ENCODE results near the gene DTX2. TPM values are rescaled to one million over a fixed set of nuclear protein-coding genes. Genes with fewer than 3 reads are reported as not detected.
"Not testable (repeated sequence)": the region's sequence is repeated elsewhere in the genome, so short reads cannot be mapped to it uniquely, and the experiment has no call there.

The DTX2 gene
- total and polyA plus RNA-seq, 9 donors, result 5.2 to 11.3 (median 8.0) TPM

DNA sequence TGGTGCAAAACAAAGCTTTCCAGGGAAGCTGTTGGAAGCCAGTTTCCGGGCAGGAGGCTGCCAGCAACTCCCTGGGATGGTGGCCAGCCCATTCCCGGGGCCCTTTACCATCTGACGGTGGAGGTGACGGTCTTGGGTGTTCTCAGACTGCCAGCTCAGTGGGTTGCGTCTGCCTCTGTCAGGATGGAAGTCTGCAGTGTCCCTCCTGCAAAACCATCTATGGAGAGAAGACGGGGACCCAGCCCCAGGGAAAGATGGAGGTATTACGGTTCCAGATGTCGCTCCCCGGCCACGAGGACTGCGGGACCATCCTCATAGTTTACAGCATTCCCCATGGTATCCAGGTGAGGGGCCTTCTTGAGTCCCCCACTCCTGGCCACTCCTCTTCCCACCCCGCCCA is 41.7 kb downstream of the DTX2 start:
- H3K36me3 ChIP-seq (ENCODE audit: control insufficient read depth, insufficient read depth, low read length), result peaks cover 21% of the 10 kb centered on the region
- not testable (repeated sequence) for H3K27ac ChIP-seq (ENCODE audit: low read length); H3K27me3 ChIP-seq (ENCODE audit: control insufficient read depth, insufficient read depth, low read length); H3K9me3 ChIP-seq (replicated peaks; ENCODE audit: control insufficient read depth, low read depth, low read length); H3K4me3 ChIP-seq (ENCODE audit: low read length); H3K4me1 ChIP-seq (ENCODE audit: control insufficient read depth, insufficient read depth, low read length); DNase-seq
- no CpG with 5 or more reads among the region's 12 CpGs for WGBS (ENCODE audit: insufficient coverage)

DNA sequence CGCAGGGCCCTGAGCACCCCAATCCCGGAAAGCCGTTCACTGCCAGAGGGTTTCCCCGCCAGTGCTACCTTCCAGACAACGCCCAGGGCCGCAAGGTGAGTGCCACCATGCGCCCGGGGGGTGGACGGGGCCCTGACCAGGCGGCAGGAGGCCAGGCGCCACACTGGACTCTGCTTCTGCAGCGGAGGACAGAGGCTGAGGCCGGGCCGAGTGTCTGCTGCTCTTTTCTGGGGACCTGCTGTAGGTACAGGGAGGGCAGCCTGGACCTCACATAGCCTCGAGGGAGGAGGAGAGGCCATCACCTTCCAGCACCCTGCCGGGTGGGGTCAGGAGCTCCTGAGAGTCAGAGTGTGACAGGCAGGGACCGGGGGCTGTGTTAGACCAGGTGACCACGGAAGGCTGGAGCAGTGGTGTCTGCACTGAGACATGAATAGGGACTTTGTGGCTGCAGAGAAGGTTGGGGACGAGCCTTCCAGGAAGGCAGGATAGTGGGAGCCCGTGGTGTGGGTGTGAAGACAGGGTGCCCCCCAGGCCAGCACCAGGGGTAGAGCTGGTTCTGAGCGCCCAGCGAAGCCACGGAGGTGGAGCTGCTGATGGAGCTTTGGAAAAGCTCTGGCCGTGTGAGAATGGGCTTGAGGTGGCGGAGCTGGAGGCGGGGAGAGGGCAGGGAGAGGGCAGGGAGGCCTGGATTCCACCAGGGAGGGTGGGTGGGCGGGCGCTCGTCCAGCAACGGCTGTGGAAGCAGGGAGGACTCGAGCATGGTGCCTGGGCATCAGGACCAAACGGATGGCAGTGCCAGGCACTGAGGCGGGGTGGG is 43.0 kb downstream of the DTX2 start:
- peaks cover 21% of the 10 kb centered on the region for H3K36me3 ChIP-seq (ENCODE audit: control insufficient read depth, insufficient read depth, low read length)
- H3K4me3 ChIP-seq (ENCODE audit: low read length); H3K27ac ChIP-seq (ENCODE audit: low read length); H3K9me3 ChIP-seq (replicated peaks; ENCODE audit: control insufficient read depth, low read depth, low read length); H3K4me1 ChIP-seq (ENCODE audit: control insufficient read depth, insufficient read depth, low read length); H3K27me3 ChIP-seq (ENCODE audit: control insufficient read depth, insufficient read depth, low read length); DNase-seq: not testable (repeated sequence)
- 81% methylated on average over 13 of the region's 33 CpGs for WGBS (ENCODE audit: insufficient coverage)

DNA sequence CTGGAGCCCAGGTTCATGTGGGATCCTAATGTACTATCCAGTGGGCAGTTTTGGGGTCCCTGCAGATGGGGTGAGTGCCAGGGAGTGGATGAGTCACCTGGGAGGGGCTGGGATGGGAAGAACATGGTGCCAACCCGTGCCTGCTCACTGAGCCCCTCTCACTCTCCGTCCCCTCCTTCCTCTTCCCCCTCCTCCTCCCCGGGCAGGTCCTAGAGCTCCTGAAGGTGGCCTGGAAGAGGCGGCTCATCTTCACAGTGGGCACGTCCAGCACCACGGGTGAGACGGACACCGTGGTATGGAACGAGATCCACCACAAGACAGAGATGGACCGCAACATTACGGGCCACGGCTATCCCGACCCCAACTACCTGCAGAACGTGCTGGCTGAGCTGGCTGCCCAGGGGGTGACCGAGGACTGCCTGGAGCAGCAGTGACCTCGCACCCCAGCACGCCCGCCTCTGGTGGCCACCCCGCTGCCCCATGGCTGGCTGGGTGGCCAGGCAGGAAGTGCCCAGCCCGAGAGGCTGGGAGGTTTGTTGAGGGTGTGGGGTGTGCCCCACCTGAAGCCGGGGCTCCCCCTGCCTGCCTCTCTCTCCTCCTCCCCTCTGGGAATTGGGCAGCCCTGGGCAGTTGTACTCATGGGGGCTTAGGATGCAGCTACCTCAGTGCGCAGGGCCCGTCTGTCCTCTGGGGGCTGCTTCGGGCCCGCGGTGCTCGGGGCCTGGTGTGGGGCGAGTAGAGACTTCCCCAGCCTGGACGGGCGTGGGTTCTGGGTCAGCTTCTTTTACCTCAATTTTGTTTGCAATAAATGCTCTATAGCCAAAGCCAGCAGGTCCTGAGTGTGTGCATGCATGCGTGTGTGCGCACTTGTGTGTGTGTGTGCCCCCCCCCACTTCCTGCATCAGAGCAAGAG is 43.9 kb downstream of the DTX2 start:
- WGBS (ENCODE audit: insufficient coverage), result 91% methylated on average over 22 of the region's 32 CpGs

DNA sequence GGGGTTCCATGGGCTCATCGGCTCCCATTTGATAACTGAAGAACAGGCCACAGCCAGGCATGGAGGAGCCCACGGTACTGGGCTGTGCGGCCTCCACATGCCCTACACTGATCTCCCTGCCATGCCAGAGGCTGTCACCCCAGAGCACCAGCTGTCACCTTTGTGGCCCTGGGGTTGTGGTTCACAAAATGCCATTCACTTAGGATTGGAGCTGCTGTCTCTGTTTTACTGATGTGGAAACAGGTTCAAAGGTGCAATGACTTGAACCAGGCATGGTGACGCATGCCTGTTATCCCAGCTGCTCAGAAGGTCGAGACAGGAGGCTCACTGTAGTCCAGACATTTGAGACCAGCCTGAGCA is 44.6 kb downstream of the DTX2 start:
- no peak for DNase-seq
- 53% methylated on average over 3 of the region's 5 CpGs for WGBS (ENCODE audit: insufficient coverage)
- Histone ChIP-seq H3K36me3 (ENCODE audit: control insufficient read depth, insufficient read depth, low read length) (peaks cover 21% of the 10 kb centered on the region), H3K4me1 (ENCODE audit: control insufficient read depth, insufficient read depth, low read length) (peaks cover 9% of the 10 kb centered on the region), H3K27ac (ENCODE audit: low read length) (no peak overlapping the region), H3K4me3 (ENCODE audit: low read length) (no peak overlapping the region), H3K9me3 (replicated peaks; ENCODE audit: control insufficient read depth, low read depth, low read length) (no peaks in the 10 kb centered on the region), H3K27me3 (ENCODE audit: control insufficient read depth, insufficient read depth, low read length) (no peaks in the 10 kb centered on the region)

More for the DNA sequence above, 43.9 kb downstream of the DTX2 start:
- H3K27me3 ChIP-seq (ENCODE audit: control insufficient read depth, insufficient read depth, low read length), result no peaks in the 10 kb centered on the region
- no peak overlapping the region for H3K4me3 ChIP-seq (ENCODE audit: low read length)
- peaks cover 21% of the 10 kb centered on the region for H3K36me3 ChIP-seq (ENCODE audit: control insufficient read depth, insufficient read depth, low read length)
- peaks cover 7% of the 10 kb centered on the region for H3K4me1 ChIP-seq (ENCODE audit: control insufficient read depth, insufficient read depth, low read length)
- H3K9me3 ChIP-seq (replicated peaks; ENCODE audit: control insufficient read depth, low read depth, low read length), result no peaks in the 10 kb centered on the region
- H3K27ac ChIP-seq (ENCODE audit: low read length), result no peak overlapping the region
- no peak for DNase-seq

DNA sequence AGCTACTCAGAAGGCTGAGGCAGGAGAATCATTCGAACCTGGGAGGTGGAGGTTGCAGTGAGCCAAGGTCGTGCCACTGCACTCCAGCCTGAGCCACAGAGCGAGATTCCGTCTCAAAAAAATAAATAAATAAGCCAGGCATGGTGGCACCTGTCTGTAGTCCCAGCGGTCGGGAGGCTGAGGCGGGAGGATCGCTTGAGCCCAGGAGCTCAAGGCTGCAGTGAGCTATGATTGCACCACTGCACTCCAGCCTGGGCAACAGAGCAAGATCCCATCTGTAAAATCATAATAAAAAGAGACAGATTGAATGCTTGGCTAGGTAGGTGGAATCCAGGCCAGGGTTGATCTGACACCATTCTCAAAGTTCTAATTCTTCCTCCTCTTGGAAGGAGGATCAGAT is 45.1 kb downstream of the DTX2 start:
- WGBS (ENCODE audit: insufficient coverage), result 92% methylated on average over 8 of the region's 8 CpGs
- not testable (repeated sequence) for H3K9me3 ChIP-seq (replicated peaks; ENCODE audit: control insufficient read depth, low read depth, low read length); H3K4me1 ChIP-seq (ENCODE audit: control insufficient read depth, insufficient read depth, low read length); DNase-seq; H3K27ac ChIP-seq (ENCODE audit: low read length); H3K27me3 ChIP-seq (ENCODE audit: control insufficient read depth, insufficient read depth, low read length); H3K4me3 ChIP-seq (ENCODE audit: low read length)
- peaks cover 21% of the 10 kb centered on the region for H3K36me3 ChIP-seq (ENCODE audit: control insufficient read depth, insufficient read depth, low read length)

DNA sequence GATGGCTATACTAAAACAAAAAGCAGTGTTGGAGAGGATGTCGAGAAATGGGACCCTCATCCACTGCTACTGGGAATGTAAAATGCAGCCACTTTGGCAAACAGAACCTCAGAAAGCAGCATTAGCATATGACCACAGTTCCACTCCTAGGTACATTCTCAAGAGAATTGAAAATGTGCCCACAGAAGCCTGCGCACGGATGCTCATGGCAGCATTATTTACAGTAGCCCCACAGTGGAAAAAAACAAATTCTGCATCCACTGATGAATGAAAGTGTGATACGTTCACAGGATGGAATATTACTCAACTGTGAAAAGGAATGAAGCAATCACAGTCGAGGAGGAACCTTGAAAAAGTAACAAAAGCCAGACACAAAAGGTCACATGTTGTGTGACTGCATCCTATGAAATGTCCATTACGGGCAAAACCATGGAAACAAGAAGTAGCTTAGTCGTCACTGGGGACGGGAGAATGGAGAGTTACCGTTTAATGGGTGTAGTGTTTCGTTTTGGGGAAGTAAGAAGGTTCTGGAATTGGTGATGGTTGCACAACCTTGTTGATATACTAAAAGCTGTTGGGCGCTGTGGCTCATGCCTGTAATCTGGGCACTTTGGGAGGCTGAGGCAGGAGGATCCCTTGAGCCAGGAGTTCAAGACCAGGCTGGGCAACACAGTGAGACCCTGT is 46.4 kb downstream of the DTX2 start:
- no peak for DNase-seq
- H3K27me3 ChIP-seq (ENCODE audit: control insufficient read depth, insufficient read depth, low read length), result no peaks in the 10 kb centered on the region
- H3K36me3 ChIP-seq (ENCODE audit: control insufficient read depth, insufficient read depth, low read length), result peaks cover 18% of the 10 kb centered on the region
- no peaks in the 10 kb centered on the region for H3K9me3 ChIP-seq (replicated peaks; ENCODE audit: control insufficient read depth, low read depth, low read length)
- no peak overlapping the region for H3K4me3 ChIP-seq (ENCODE audit: low read length)
- H3K27ac ChIP-seq (ENCODE audit: low read length), result no peak overlapping the region
- WGBS (ENCODE audit: insufficient coverage), result 79% methylated on average over 8 of the region's 11 CpGs
- H3K4me1 ChIP-seq (ENCODE audit: control insufficient read depth, insufficient read depth, low read length), result peaks cover 10% of the 10 kb centered on the region

DNA sequence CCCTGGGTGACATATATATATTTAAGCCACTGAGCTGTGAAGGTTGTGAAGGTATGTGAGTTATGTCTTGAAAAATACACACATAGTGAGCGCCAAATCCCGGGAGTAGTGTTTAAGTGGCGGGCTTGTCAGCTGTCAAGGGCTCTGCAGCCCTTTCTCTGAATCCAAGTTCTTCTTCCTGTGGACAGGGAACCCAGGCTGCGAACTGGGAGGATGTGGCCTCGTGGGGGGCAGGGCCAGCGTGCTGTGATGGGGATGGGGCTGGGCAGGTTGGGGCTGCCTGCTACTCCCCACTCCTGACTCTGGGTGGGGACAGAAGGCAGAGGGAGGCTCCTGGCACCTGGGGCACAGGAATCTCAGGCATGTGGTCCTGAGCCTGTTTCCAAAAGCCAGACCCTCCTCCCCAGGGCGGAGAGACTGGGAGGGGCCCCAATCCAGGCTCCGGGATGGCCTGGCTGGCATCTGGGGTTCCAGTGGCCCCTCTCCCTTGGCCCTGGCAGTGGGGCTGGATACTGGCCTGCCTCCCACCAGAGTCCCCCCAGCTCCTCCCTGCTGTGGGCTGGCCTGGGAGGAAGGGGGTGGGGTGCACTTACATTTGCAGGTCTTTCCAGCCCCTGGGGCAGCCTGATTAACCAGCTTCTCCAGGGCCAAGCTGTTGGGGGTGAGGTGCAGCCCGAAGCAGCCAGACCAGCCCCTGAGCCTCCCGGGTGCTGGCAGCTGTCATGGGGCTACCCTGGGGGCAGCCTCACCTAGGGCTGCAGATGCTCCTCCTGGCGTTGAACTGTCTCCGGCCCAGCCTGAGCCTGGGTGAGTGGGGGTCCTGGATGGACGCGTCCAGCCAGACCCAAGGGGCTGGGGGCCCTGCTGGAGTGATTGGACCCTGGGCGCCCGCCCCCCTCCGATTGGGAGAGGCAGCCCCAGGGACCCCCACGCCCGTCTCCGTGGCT is 48.7 kb downstream of the DTX2 start, which contains the start of gene UPK3B:
UPK3B (plus strand) TSS at position 622 of the 947 bp plus-strand sequence; CDS start at position 723, 101 bp downstream.
- H3K36me3 ChIP-seq (ENCODE audit: control insufficient read depth, insufficient read depth, low read length), result peaks cover 13% of the 10 kb centered on the region
- no peaks in the 10 kb centered on the region for H3K9me3 ChIP-seq (replicated peaks; ENCODE audit: control insufficient read depth, low read depth, low read length)
- H3K4me1 ChIP-seq (ENCODE audit: control insufficient read depth, insufficient read depth, low read length), result peaks cover 11% of the 10 kb centered on the region
- DNase-seq, result no peak
- H3K27me3 ChIP-seq (ENCODE audit: control insufficient read depth, insufficient read depth, low read length), result no peaks in the 10 kb centered on the region
- 34% methylated on average over 7 of the region's 20 CpGs for WGBS (ENCODE audit: insufficient coverage)
- H3K27ac ChIP-seq (ENCODE audit: low read length), result no peak within 1 kb of the TSS
- H3K4me3 ChIP-seq (ENCODE audit: low read length), result no peak within 1 kb of the TSS

DNA sequence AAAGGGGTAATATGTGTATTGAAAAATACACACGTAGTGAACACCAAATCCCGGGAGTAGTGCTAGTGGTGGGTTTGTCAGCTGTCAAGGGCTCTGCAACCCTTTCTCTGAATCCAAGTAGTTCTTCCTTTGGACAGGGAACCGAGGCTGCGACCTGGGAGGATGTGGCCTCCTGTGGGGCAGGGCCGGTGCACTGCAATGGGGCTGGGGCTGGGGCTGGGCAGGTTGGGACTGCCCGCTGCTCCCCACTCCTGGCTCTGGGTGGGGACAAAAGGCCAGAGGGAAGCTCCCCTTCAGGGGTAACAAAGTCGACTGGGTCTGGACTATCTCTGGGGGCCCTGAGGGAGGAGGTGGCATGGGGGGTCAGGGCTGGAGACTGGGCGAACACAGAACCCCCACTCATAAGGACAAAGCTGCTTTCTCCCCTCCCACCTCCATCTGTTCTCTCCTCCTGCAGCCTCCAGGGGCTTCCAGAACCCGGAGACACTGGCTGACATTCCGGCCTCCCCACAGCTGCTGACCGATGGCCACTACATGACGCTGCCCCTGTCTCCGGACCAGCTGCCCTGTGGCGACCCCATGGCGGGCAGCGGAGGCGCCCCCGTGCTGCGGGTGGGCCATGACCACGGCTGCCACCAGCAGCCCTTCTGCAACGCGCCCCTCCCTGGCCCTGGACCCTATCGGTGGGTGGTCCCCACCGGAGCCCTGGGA is 49.8 kb downstream of the DTX2 start:
- not testable (repeated sequence) for H3K9me3 ChIP-seq (replicated peaks; ENCODE audit: control insufficient read depth, low read depth, low read length); H3K4me3 ChIP-seq (ENCODE audit: low read length); H3K27ac ChIP-seq (ENCODE audit: low read length); DNase-seq; H3K36me3 ChIP-seq (ENCODE audit: control insufficient read depth, insufficient read depth, low read length); H3K27me3 ChIP-seq (ENCODE audit: control insufficient read depth, insufficient read depth, low read length)
- no CpG with 5 or more reads among the region's 24 CpGs for WGBS (ENCODE audit: insufficient coverage)
- H3K4me1 ChIP-seq (ENCODE audit: control insufficient read depth, insufficient read depth, low read length), result peaks cover 11% of the 10 kb centered on the region

All from muscle of leg (tissue), 11 donors.